SH-SY5Y (cell line): ENCODE measurements around the gene TMEM123.

ENCODE experiments used
- GATA2 ChIP-seq: IDR thresholded peaks from 2 replicates; pipeline ENCODE4 v1.6.1; 2011; ENCODE audit warnings: mild to moderate bottlenecking, low read depth, low read length
- GATA3 ChIP-seq: IDR thresholded peaks from 2 replicates; pipeline ENCODE4 v1.6.1; 2011; ENCODE audit warnings: low read depth, mild to moderate bottlenecking, low read length, moderate library complexity

- TF ChIP-seq GATA2 (no peak), GATA3 (no peak)
Observed at GRCh38 chr11:102493524-102493923, 41.0 kb upstream of the TMEM123 start.
